Fibroblast of pulmonary artery (primary cell): ENCODE measurements around the gene ANKRD50.

Experiments used
- DNase-seq: peaks from one replicate; pipeline ENCODE4 v3.0.0-alpha.2; 2010; ENCODE audit warnings: low read depth
- H3K4me3 ChIP-seq: replicated peaks from 2 replicates; pipeline ENCODE4 v1.5.1; 2011; ENCODE audit warnings: low read depth, mild to moderate bottlenecking, control low read depth, low read length, moderate library complexity
- CTCF ChIP-seq: IDR thresholded peaks from 2 replicates; pipeline ENCODE4 v1.5.1; 2011; ENCODE audit warnings: mild to moderate bottlenecking, control low read depth, low read length, inconsistent platforms; ENCODE audit errors: missing control alignments

The ANKRD50 gene

GRCh38 chr4:124696182-124696581 is 16.4 kb downstream of the ANKRD50 start:
- no peak for TF ChIP-seq CTCF
- H3K4me3 ChIP-seq: no peak overlapping the region
- no peak for DNase-seq

GRCh38 chr4:124694946-124695598 is 17.5 kb downstream of the ANKRD50 start:
- no peak overlapping the region for H3K4me3 ChIP-seq
- no peak for TF ChIP-seq CTCF
- peak; percentile 39 for DNase-seq

GRCh38 chr4:124694306-124694705 is 18.2 kb downstream of the ANKRD50 start:
- no peak for TF ChIP-seq CTCF
- DNase-seq: no peak
- no peak overlapping the region for H3K4me3 ChIP-seq

GRCh38 chr4:124691801-124692200 is 20.7 kb downstream of the ANKRD50 start:
- no peak for TF ChIP-seq CTCF
- no peak for DNase-seq
- no peak overlapping the region for H3K4me3 ChIP-seq

GRCh38 chr4:124686279-124686678 is 26.3 kb downstream of the ANKRD50 start:
- TF ChIP-seq CTCF: no peak
- H3K4me3 ChIP-seq: no peak overlapping the region
- DNase-seq: no peak

- peak; percentile 27 for DNase-seq
- no peak for TF ChIP-seq CTCF
- no peak overlapping the region for H3K4me3 ChIP-seq
Observed at GRCh38 chr4:124685851-124686250, 26.7 kb downstream of the ANKRD50 start.

GRCh38 chr4:124684301-124684700 is 28.2 kb downstream of the ANKRD50 start:
- H3K4me3 ChIP-seq: no peak overlapping the region
- no peak for TF ChIP-seq CTCF
- peak; percentile 17 for DNase-seq
